Mesothelial cell of epicardium (in vitro differentiated cells): ENCODE data around the gene AGRN. TPM values are rescaled to one million over a fixed set of nuclear protein-coding genes. Genes with fewer than 3 reads are reported as not detected.

Experiments
- DNase-seq, 2 experiments: peaks; one replicate each; pipeline ENCODE4 v3.0.0; 2021; ENCODE audit warnings: low spot score in 2 of 2; ENCODE audit not compliant: unreplicated experiment in 2 of 2
- H3K27ac Mint-ChIP-seq: 2 replicates; pipeline ENCODE4 v1.8.0; 2021; ENCODE audit warnings: mixed read lengths
- H3K27me3 Mint-ChIP-seq: 2 replicates; pipeline ENCODE4 v1.8.0; 2021; ENCODE audit warnings: low read depth, mixed read lengths
- H3K36me3 Mint-ChIP-seq: 2 replicates; pipeline ENCODE4 v1.8.0; 2021; ENCODE audit warnings: mixed read lengths
- H3K4me1 Mint-ChIP-seq: 2 replicates; pipeline ENCODE4 v1.8.0; 2021; ENCODE audit warnings: mixed read lengths
- H3K4me3 Mint-ChIP-seq: 2 replicates; pipeline ENCODE4 v1.8.0; 2021; ENCODE audit warnings: mild to moderate bottlenecking, moderate library complexity, mixed read lengths
- H3K9me3 Mint-ChIP-seq: 2 replicates; pipeline ENCODE4 v1.8.0; 2021; ENCODE audit warnings: mixed read lengths
- total RNA-seq: library from RNA; stranded (reverse); gene quantifications from 3 replicates; pipeline ENCODE4 v1.2.1, GENCODE V29; 2021
- TF ChIP-seq, protein P1 (sequence below): fragments of 200-600 bp; sonication (generic); IDR thresholded peaks from one replicate; pipeline ENCODE4 v1.5.0; 2021; ENCODE audit warnings: antibody characterized with exemption; ENCODE audit not compliant: unreplicated experiment

Gene AGRN
- total RNA-seq, 1 donor from 2014 or later = 514 TPM

- H3K27me3 Mint-ChIP-seq = no peaks in the 10 kb centered on the region
- H3K4me3 Mint-ChIP-seq = no peak overlapping the region
- no peaks in the 10 kb centered on the region for H3K9me3 Mint-ChIP-seq
- peaks cover 38% of the 10 kb centered on the region for H3K4me1 Mint-ChIP-seq
- H3K36me3 Mint-ChIP-seq = no peaks in the 10 kb centered on the region
- DNase-seq = no peak
- TF ChIP-seq, protein P1, sequence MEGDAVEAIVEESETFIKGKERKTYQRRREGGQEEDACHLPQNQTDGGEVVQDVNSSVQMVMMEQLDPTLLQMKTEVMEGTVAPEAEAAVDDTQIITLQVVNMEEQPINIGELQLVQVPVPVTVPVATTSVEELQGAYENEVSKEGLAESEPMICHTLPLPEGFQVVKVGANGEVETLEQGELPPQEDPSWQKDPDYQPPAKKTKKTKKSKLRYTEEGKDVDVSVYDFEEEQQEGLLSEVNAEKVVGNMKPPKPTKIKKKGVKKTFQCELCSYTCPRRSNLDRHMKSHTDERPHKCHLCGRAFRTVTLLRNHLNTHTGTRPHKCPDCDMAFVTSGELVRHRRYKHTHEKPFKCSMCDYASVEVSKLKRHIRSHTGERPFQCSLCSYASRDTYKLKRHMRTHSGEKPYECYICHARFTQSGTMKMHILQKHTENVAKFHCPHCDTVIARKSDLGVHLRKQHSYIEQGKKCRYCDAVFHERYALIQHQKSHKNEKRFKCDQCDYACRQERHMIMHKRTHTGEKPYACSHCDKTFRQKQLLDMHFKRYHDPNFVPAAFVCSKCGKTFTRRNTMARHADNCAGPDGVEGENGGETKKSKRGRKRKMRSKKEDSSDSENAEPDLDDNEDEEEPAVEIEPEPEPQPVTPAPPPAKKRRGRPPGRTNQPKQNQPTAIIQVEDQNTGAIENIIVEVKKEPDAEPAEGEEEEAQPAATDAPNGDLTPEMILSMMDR = no peak
- peak overlapping the region; percentile 79 for H3K27ac Mint-ChIP-seq
Measured at GRCh38 chr1:1023700-1024099, 3.8 kb downstream of the AGRN start.

DNA sequence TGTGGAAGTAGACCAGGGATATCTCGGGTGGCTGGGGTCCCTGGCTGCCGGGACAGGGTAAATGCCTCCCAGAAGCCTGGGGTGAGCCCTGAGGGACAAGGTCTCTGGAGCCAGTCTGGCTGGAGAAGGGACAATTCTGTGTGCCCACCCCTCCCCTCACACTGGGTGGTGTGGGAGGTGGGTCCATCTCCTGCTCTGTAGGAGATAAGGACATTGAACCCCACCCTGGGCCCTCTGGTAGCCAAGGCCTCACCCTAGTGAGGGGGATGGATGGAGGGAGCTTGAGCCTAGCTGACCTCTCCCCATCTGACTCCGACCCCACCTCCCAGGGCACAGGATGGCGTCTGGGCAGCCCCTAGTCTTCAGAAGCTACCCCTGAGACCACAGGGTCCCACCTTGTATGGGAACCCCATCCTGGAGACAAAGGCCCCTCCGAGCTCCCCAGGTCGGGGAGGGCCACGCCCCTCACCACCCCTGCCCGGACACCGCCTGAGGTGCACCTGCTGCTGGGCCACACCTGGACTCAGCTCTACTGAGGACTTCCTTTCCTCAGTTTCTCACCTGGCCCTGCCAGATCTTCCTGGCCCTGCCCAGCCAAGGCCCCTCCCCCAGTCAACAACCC lies 4.3 kb downstream of the AGRN start:
- DNase-seq = no peak
- TF ChIP-seq, protein P1 = no peak
- peak overlapping the region; percentile 87 for H3K27ac Mint-ChIP-seq
- H3K9me3 Mint-ChIP-seq = no peaks in the 10 kb centered on the region
- H3K36me3 Mint-ChIP-seq = no peaks in the 10 kb centered on the region
- H3K27me3 Mint-ChIP-seq = no peaks in the 10 kb centered on the region
- peaks cover 38% of the 10 kb centered on the region for H3K4me1 Mint-ChIP-seq
- H3K4me3 Mint-ChIP-seq = peak overlapping the region; percentile 38

DNA sequence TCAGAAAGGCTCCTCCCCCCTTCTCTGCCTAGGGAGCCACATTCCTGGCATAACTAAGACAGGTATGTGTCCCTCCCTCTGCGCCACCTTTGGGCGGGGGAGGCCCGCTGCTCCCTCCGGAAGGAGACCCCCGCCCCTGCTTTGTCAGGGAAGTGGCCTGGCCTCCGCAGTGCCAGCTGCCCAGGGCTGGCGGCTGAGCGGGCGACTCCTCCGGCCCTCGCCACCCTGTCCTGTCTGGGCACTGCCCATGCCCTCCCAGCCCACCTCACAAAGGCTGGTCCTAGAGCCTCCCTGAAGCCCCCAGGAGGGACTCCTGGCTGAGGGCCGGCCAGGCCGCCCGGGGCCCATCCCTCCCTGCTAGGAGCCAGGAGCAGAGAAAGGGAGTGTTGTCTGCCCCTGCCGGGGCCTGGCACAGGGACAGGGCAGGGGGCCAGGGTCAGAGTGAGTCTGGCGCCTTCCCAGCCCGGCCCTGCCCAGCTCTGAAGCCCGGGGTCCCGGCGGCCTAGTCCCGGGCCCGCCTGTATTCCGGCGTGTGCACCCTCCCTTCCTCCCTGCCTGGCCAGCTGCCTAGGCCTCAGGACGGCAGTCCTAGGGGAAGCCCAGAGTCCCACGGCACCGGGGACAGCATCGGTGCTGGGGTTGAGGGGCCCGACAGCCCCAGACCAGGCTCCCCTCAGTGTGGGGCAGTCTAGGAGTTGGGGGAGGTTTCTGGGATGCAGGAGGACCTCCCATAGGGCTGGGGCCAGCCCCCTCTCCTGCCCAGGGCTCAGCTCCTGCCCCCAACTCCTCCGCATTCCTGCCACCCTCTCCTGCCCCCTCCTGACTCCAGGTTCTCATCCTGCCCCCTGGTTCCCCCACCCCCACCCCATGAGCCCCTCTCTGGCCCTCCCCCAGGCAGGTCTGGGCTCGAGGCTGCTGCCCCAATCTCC lies 5.1 kb downstream of the AGRN start:
- peak; percentile 69 to 78 for DNase-seq
- peaks cover 38% of the 10 kb centered on the region for H3K4me1 Mint-ChIP-seq
- peak overlapping the region; percentile 38 for H3K4me3 Mint-ChIP-seq
- H3K36me3 Mint-ChIP-seq = no peaks in the 10 kb centered on the region
- no peaks in the 10 kb centered on the region for H3K9me3 Mint-ChIP-seq
- H3K27ac Mint-ChIP-seq = peak overlapping the region; percentile 87
- no peaks in the 10 kb centered on the region for H3K27me3 Mint-ChIP-seq
- TF ChIP-seq, protein P1 = no peak

DNA sequence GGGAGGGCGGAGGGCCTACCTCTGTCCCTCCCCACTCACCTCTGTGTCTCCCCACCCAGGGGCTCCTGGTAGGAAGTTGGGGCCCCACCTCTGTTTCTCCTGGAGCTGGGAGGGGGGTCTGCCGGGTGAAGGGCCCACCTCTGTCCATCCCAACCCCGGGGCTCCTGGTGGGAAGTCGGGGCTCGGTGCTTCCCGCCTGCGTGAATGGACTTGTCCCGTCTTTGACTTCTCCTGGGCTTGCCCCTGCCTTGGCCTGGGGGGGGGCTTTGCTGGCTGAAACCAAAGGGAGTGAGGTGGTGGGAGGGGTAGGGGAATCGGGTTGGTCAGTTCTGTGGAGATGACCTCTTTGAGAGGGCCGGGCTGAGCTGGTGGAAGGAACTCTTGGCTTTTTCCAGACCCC lies 5.8 kb downstream of the AGRN start:
- DNase-seq = no peak
- no peaks in the 10 kb centered on the region for H3K9me3 Mint-ChIP-seq
- peak overlapping the region; percentile 22 for H3K4me3 Mint-ChIP-seq

DNA sequence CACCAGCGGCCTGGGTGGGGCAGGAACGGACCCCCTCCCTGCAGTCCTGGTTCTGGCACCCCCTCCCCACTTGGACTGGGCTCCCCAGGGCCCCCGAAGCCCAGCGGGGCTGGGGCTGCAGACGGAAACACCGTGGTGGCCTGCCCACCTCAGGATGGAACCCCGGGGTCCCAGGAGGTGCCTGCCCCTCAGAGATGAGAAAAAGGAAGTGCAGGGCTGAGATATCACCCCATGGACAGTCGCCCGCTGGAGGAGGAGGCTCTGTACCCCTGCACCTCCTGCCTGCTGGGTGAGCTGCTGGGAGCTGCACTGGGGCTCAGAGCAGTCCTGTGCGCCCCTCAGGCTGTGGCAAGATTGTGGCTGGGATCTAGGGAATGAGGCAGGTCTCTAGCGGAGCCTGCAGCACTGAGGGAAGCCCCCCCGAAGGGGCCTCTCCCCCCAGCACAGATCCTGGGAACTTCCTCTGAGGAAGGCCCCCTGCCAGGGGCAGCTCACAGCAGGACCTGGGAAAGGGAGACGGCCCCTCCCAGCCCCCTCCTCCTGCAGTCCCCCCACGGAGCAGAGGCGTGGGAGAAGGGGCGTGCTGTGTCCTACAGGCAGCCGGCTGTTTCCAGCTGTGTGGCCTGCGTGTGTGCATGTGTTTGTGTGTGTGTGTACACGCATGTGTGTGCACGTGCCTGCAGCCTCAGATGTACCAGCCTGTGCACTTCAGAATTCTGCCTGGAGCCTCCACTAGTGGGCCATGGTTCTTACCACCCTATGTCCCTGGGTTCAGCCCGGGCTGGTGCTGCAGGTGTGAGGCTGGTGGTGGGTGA lies 6.9 kb downstream of the AGRN start:
- no peak for DNase-seq
- no peaks in the 10 kb centered on the region for H3K36me3 Mint-ChIP-seq
- TF ChIP-seq, protein P1 = no peak

More for the DNA sequence above, 5.8 kb downstream of the AGRN start:
- Mint-ChIP-seq H3K4me1 (peaks cover 38% of the 10 kb centered on the region), H3K27me3 (no peaks in the 10 kb centered on the region), H3K36me3 (no peaks in the 10 kb centered on the region), H3K27ac (peak overlapping the region; percentile 66)
- TF ChIP-seq, protein P1 = no peak

More for the DNA sequence above, 6.9 kb downstream of the AGRN start:
- Mint-ChIP-seq H3K4me3 (no peak overlapping the region), H3K4me1 (peaks cover 33% of the 10 kb centered on the region), H3K27ac (no peak overlapping the region), H3K27me3 (no peaks in the 10 kb centered on the region), H3K9me3 (no peaks in the 10 kb centered on the region)
